GM10248 (cell line): Measurements from ENCODE around the gene DAB2IP.

Experiments
- CTCF ChIA-PET: fragments of 300-600 bp; sonication (Branson Sonifier 250); formaldehyde crosslinking; extraction: SDS; loops from one replicate; lab custom pipeline; 2021; ENCODE audit warnings: antibody characterized with exemption; lab: Yijun Ruan, JAX
- POLR2A ChIA-PET: fragments of 350-650 bp; sonication (Branson Sonifier 250); formaldehyde crosslinking; extraction: SDS; loops from one replicate; lab custom pipeline; 2020; ENCODE audit warnings: antibody characterized with exemption; lab: Yijun Ruan, JAX
- DNase-seq: peaks from one replicate; pipeline ENCODE4 v3.0.0; 2012; ENCODE audit errors: extremely low spot score
- CTCF ChIP-seq: IDR thresholded peaks from 2 replicates; pipeline ENCODE4 v1.5.1; 2012; ENCODE audit warnings: mild to moderate bottlenecking, low read depth; ENCODE audit errors: extremely low read depth, missing control alignments, control extremely low read depth

The DAB2IP gene

GRCh38 chr9:121819428-121820231 lies 168.2 kb downstream of the DAB2IP start:
- ChIA-PET CTCF (no interaction called here), POLR2A (no interaction called here)
- no peak for TF ChIP-seq CTCF
- no peak for DNase-seq

- TF ChIP-seq CTCF = no peak
- POLR2A ChIA-PET = interaction anchor here (0.5 kb wide), 1 partner anchor 49 kb away, joined by 5 read pairs; no protein-coding TSS in a partner anchor
- CTCF ChIA-PET = no interaction called here
- DNase-seq = no peak
Observed at GRCh38 chr9:121820286-121821005, 169.0 kb downstream of the DAB2IP start.

- ChIA-PET POLR2A (interaction anchor here (0.5 kb wide), 1 partner anchor 49 kb away, joined by 5 read pairs; no protein-coding TSS in a partner anchor), CTCF (interaction anchor here (1.3 kb wide), 1 partner anchor 134 kb away, joined by 3 read pairs; no protein-coding TSS in a partner anchor)
- DNase-seq = no peak
- no peak for TF ChIP-seq CTCF
Observed at GRCh38 chr9:121821326-121821725, 169.9 kb downstream of the DAB2IP start.

GRCh38 chr9:121822093-121823085 lies 171.0 kb downstream of the DAB2IP start:
- ChIA-PET CTCF (interaction anchor here (1.2 to 1.3 kb wide), 2 partner anchors 10 to 135 kb away, joined by 3 read pairs; no protein-coding TSS in a partner anchor), POLR2A (no interaction called here)
- DNase-seq = no peak
- TF ChIP-seq CTCF = no peak

GRCh38 chr9:121823451-121824169 lies 172.2 kb downstream of the DAB2IP start:
- no peak for TF ChIP-seq CTCF
- CTCF ChIA-PET = interaction anchor here (1.2 kb wide), 1 partner anchor 12 kb away, joined by 3 read pairs; no protein-coding TSS in a partner anchor
- POLR2A ChIA-PET = no interaction called here
- DNase-seq = no peak
